Ishikawa (cell line): ENCODE measurements around the gene HECTD4.

Source experiments
- CEBPB ChIP-seq: IDR thresholded peaks from 2 replicates; pipeline ENCODE4 v1.6.1; 2012
- CREB1 ChIP-seq: IDR thresholded peaks from 2 replicates; pipeline ENCODE4 v1.6.1; 2012; ENCODE audit warnings: low read depth
- EGR1 ChIP-seq: IDR thresholded peaks from 2 replicates; pipeline ENCODE4 v1.6.1; 2012
- EP300 ChIP-seq: IDR thresholded peaks from 2 replicates; pipeline ENCODE4 v1.6.1; 2012; ENCODE audit warnings: borderline replicate concordance
- FOXM1 ChIP-seq: IDR thresholded peaks from 2 replicates; pipeline ENCODE4 v1.6.1; 2012; ENCODE audit warnings: low read depth, borderline replicate concordance
- MAX ChIP-seq: IDR thresholded peaks from 2 replicates; pipeline ENCODE4 v1.6.1; 2012
- NFIC ChIP-seq: IDR thresholded peaks from 2 replicates; pipeline ENCODE4 v1.6.1; 2012
- RAD21 ChIP-seq: IDR thresholded peaks from 2 replicates; pipeline ENCODE4 v1.6.1; 2012; ENCODE audit warnings: low read depth
- REST ChIP-seq: IDR thresholded peaks from 2 replicates; pipeline ENCODE4 v1.6.1; 2012; ENCODE audit warnings: low read depth, mild to moderate bottlenecking
- TAF1 ChIP-seq: IDR thresholded peaks from 2 replicates; pipeline ENCODE4 v1.6.1; 2012; ENCODE audit warnings: low read depth, mild to moderate bottlenecking
- TCF12 ChIP-seq: IDR thresholded peaks from 2 replicates; pipeline ENCODE4 v1.6.1; 2012; ENCODE audit warnings: low read depth
- TEAD4 ChIP-seq: IDR thresholded peaks from 2 replicates; pipeline ENCODE4 v1.6.1; 2012
- USF1 ChIP-seq: IDR thresholded peaks from 2 replicates; pipeline ENCODE4 v1.6.1; 2012
- YY1 ChIP-seq: IDR thresholded peaks from 2 replicates; pipeline ENCODE4 v1.6.1; 2012; ENCODE audit warnings: low read depth
- ZBTB7A ChIP-seq: IDR thresholded peaks from 2 replicates; pipeline ENCODE4 v1.6.1; 2012; ENCODE audit warnings: low read depth

HECTD4 gene

GRCh38 chr12:112148031-112148513 is 234.2 kb downstream of the HECTD4 start:
- TF ChIP-seq REST (no peak), TEAD4 (peak; percentile 78), NFIC (peak; percentile 88)

GRCh38 chr12:112146123-112146522 is 236.1 kb downstream of the HECTD4 start:
- TF ChIP-seq TEAD4 (no peak), REST (no peak), TCF12 (no peak), EP300 (no peak), USF1 (no peak), CEBPB (no peak), CREB1 (no peak), NFIC (no peak), ZBTB7A (no peak), TAF1 (no peak), FOXM1 (no peak), MAX (no peak), EGR1 (no peak), RAD21 (no peak), YY1 (no peak)

GRCh38 chr12:112140728-112141127 is 241.5 kb downstream of the HECTD4 start:
- no peak for TF ChIP-seq ZBTB7A
- TF ChIP-seq YY1, result no peak
- TF ChIP-seq TEAD4, result no peak
- no peak for TF ChIP-seq REST
- TF ChIP-seq USF1, result no peak
- no peak for TF ChIP-seq CEBPB
- TF ChIP-seq EP300, result no peak
- no peak for TF ChIP-seq TAF1
- no peak for TF ChIP-seq MAX
- TF ChIP-seq RAD21, result no peak
- no peak for TF ChIP-seq FOXM1
- no peak for TF ChIP-seq CREB1
- no peak for TF ChIP-seq NFIC
- no peak for TF ChIP-seq TCF12
- no peak for TF ChIP-seq EGR1

- TF ChIP-seq RAD21 (no peak), YY1 (no peak), FOXM1 (no peak), USF1 (no peak), TEAD4 (no peak), MAX (no peak), CREB1 (no peak), NFIC (no peak), EGR1 (no peak), ZBTB7A (no peak), CEBPB (no peak), EP300 (no peak)
Measured at GRCh38 chr12:112134731-112135130, 247.5 kb downstream of the HECTD4 start.
